A549 (cell line): ENCODE results near the gene SLC9A9. TPM values are rescaled to one million over a fixed set of nuclear protein-coding genes. Genes with fewer than 3 reads are reported as not detected.

Source experiments
- ATAC-seq, 2 experiments: fragments of 200-7000 bp in 1 of 2; fragments of >200 bp in 1 of 2; cut with Nextera tagmentation in 1 of 2; cut with Tn5 transposase in 1 of 2; 3 replicates each; pipeline versions ENCODE4 v1.8.0 to v1.9.1; 2018 to 2020; ENCODE audit warnings: mild to moderate bottlenecking in 1 of 2, moderate library complexity in 1 of 2
- CTCF ChIA-PET: fragments of 300-600 bp; sonication (Branson Sonifier 250); formaldehyde crosslinking; extraction: SDS; loops from one replicate; lab custom pipeline; 2021; ENCODE audit warnings: antibody characterized with exemption, inconsistent platforms; lab: Yijun Ruan, JAX
- POLR2A ChIA-PET: fragments of 350-600 bp; formaldehyde crosslinking; extraction: SDS; loops from one replicate; lab custom pipeline; 2021; ENCODE audit warnings: antibody characterized with exemption, inconsistent platforms; lab: Yijun Ruan, JAX
- DNase-seq, 2 experiments: peaks; one replicate each; pipeline versions ENCODE4 v3.0.0 to v3.0.0-alpha.2; 2011 to 2016; ENCODE audit warnings: low read depth in 1 of 2, low spot score in 1 of 2
- FAIRE-seq: peaks from 2 replicates; lab custom pipeline; 2011; peaks lifted over from hg19 to GRCh38; lab: Jason Lieb, UNC
- H3K27ac ChIP-seq, 2 experiments: fragments of >200 bp; sonication (Bioruptor Twin); formaldehyde crosslinking; 3 replicates each; pipeline ENCODE4 v1.5.1; 2016 to 2017
- H3K4me1 ChIP-seq: fragments of >200 bp; sonication (Bioruptor Twin); formaldehyde crosslinking; 3 replicates; pipeline ENCODE4 v1.6.1; 2016
- H3K4me2 ChIP-seq: fragments of >200 bp; sonication (Bioruptor Twin); formaldehyde crosslinking; 3 replicates; pipeline ENCODE4 v1.6.1; 2016
- H3K4me3 ChIP-seq: fragments of >200 bp; sonication (Bioruptor Twin); formaldehyde crosslinking; 3 replicates; pipeline ENCODE4 v1.5.1; 2016
- H3K9me3 ChIP-seq: fragments of >200 bp; sonication (Bioruptor Twin); formaldehyde crosslinking; 3 replicates; pipeline ENCODE4 v1.6.1; 2016
- BHLHE40 ChIP-seq: IDR thresholded peaks from 2 replicates; pipeline ENCODE4 v1.6.1; 2012; ENCODE audit warnings: low read depth, low read length, inconsistent platforms
- CEBPB ChIP-seq, 2 experiments: fragments of >200 bp in 1 of 2; sonication (Bioruptor Twin) in 1 of 2; formaldehyde crosslinking in 1 of 2; IDR thresholded peaks; 2 replicates each; pipeline ENCODE4 v1.6.1; 2012 to 2016
- CHD4 ChIP-seq: fragments of 200-600 bp; sonication (generic); IDR thresholded peaks from 2 replicates; pipeline ENCODE4 v1.6.1; 2016; ENCODE audit warnings: antibody characterized with exemption, mild to moderate bottlenecking, borderline replicate concordance
- EHMT2 ChIP-seq: fragments of 200-600 bp; sonication (generic); IDR thresholded peaks from 2 replicates; pipeline ENCODE4 v1.6.1; 2016; ENCODE audit warnings: antibody characterized with exemption, low read depth, mild to moderate bottlenecking, moderate library complexity
- FOSL2 ChIP-seq, 2 experiments: fragments of 450-650 bp in 1 of 2; fragments of >200 bp in 1 of 2; sonication (Bioruptor Twin) in 1 of 2; formaldehyde crosslinking; IDR thresholded peaks; 2 replicates each; pipeline versions ENCODE4 v1.5.0 to v1.6.1; 2016 to 2020; ENCODE audit warnings: mild to moderate bottlenecking in 1 of 2, moderate library complexity in 1 of 2
- GATA3 ChIP-seq: IDR thresholded peaks from 2 replicates; pipeline ENCODE4 v1.6.1; 2012; ENCODE audit warnings: borderline replicate concordance
- HDAC2 ChIP-seq: fragments of 200-600 bp; sonication (generic); IDR thresholded peaks from 2 replicates; pipeline ENCODE4 v1.6.1; 2016
- HOXA7 ChIP-seq: fragments of 250-450 bp; sonication (Bioruptor Pico); IDR thresholded peaks from 2 replicates; pipeline ENCODE4 v1.5.0; 2020; ENCODE audit warnings: mild to moderate bottlenecking, moderate library complexity
- JUN ChIP-seq, 2 experiments: fragments of >200 bp; sonication (Bioruptor Twin); formaldehyde crosslinking; IDR thresholded peaks; 2 replicates in 1 of 2; 3 replicates in 1 of 2; pipeline ENCODE4 v1.6.1; 2016 to 2017
- JUNB ChIP-seq: fragments of >200 bp; sonication (Bioruptor Twin); formaldehyde crosslinking; IDR thresholded peaks from 2 replicates; pipeline ENCODE4 v1.6.1; 2016
- KDM1A ChIP-seq: fragments of 200-600 bp; sonication (generic); IDR thresholded peaks from 2 replicates; pipeline ENCODE4 v1.6.1; 2016; ENCODE audit warnings: low read depth, mild to moderate bottlenecking
- MYC ChIP-seq: IDR thresholded peaks from 2 replicates; pipeline ENCODE4 v1.6.1; 2012; ENCODE audit warnings: mild to moderate bottlenecking, inconsistent platforms, low read length, improper control_type of control experiment, borderline replicate concordance
- NPAS2 ChIP-seq: fragments of 250-450 bp; sonication (Bioruptor Pico); IDR thresholded peaks from 2 replicates; pipeline ENCODE4 v1.8.0; 2022; ENCODE audit warnings: mild to moderate bottlenecking, moderate library complexity, borderline replicate concordance
- PHF8 ChIP-seq: fragments of 200-600 bp; sonication (generic); IDR thresholded peaks from 2 replicates; pipeline ENCODE4 v1.6.1; 2016; ENCODE audit warnings: low read depth, mild to moderate bottlenecking, antibody characterized with exemption, moderate library complexity, borderline replicate concordance
- RAD21 ChIP-seq, 2 experiments: fragments of >200 bp in 1 of 2; sonication (Bioruptor Twin) in 1 of 2; formaldehyde crosslinking in 1 of 2; IDR thresholded peaks in 1 of 2; conservative IDR thresholded peaks in 1 of 2; 2 replicates in 1 of 2; 3 replicates in 1 of 2; pipeline ENCODE4 v1.6.1; 2012 to 2018; ENCODE audit warnings: inconsistent platforms in 1 of 2
- RARB ChIP-seq: fragments of 250-450 bp; sonication (Bioruptor Pico); IDR thresholded peaks from 2 replicates; pipeline ENCODE4 v1.8.0; 2021; ENCODE audit warnings: mild to moderate bottlenecking, moderate library complexity
- RCOR1 ChIP-seq: fragments of 150-350 bp; IDR thresholded peaks from 2 replicates; pipeline ENCODE4 v1.6.1; 2014; ENCODE audit warnings: antibody characterized with exemption, low read length, low read depth
- RNF2 ChIP-seq: fragments of 200-600 bp; sonication (generic); IDR thresholded peaks from 2 replicates; pipeline ENCODE4 v1.6.1; 2016; ENCODE audit warnings: low read depth, mild to moderate bottlenecking, antibody characterized with exemption, moderate library complexity, borderline replicate concordance
- TFCP2L1 ChIP-seq: fragments of 250-450 bp; sonication (Bioruptor Pico); IDR thresholded peaks from 2 replicates; pipeline ENCODE4 v1.5.0; 2021; ENCODE audit warnings: mild to moderate bottlenecking
- ZFP36 ChIP-seq: fragments of 450-650 bp; IDR thresholded peaks from 2 replicates; pipeline ENCODE4 v1.6.1; 2014; ENCODE audit warnings: borderline replicate concordance; ENCODE audit not compliant: partially characterized antibody
- WGBS: methylation state at CpG from one replicate; pipeline ENCODE4 v1.1.6; 2017; ENCODE audit errors: missing lambda C conversion rate; 5-methylcytosine and 5-hydroxymethylcytosine counted together
- polyA plus RNA-seq, 4 experiments: library from polyadenylated mRNA; depleted of rRNA in 3 of 4; stranded (reverse); fragments of >200 nt; fragmentation: RNase III in 1 of 4; extraction: RNeasy Plus Mini Kit Qiagen cat#74134 plus additional on column Dnase treatment in 1 of 4; gene quantifications; 2 replicates in 3 of 4; 3 replicates in 1 of 4; pipeline ENCODE4 v1.2.3, GENCODE V29; 2011 to 2017
- TF ChIP-seq, protein P1 (sequence below): fragments of 200-600 bp; sonication (generic); IDR thresholded peaks from 2 replicates; pipeline ENCODE4 v1.6.1; 2016; ENCODE audit warnings: antibody characterized with exemption, mild to moderate bottlenecking, moderate library complexity
- TF ChIP-seq, protein P2 (sequence below): fragments of >200 bp; sonication (Bioruptor Twin); formaldehyde crosslinking; IDR thresholded peaks from 3 replicates; pipeline ENCODE4 v1.6.1; 2016
- TF ChIP-seq, protein P3 (sequence below): fragments of 450-650 bp; IDR thresholded peaks from 2 replicates; pipeline ENCODE4 v1.6.1; 2014; ENCODE audit warnings: antibody characterized with exemption
- TF ChIP-seq, protein P4 (sequence below): fragments of >200 bp; sonication (Bioruptor Twin); formaldehyde crosslinking; IDR thresholded peaks from 3 replicates; pipeline ENCODE4 v1.5.1; 2016

SLC9A9 gene
- polyA plus RNA-seq, 2 of the 4 experiments (the other 2 are of a cell fraction), result 0.10 to 0.32 TPM

DNA sequence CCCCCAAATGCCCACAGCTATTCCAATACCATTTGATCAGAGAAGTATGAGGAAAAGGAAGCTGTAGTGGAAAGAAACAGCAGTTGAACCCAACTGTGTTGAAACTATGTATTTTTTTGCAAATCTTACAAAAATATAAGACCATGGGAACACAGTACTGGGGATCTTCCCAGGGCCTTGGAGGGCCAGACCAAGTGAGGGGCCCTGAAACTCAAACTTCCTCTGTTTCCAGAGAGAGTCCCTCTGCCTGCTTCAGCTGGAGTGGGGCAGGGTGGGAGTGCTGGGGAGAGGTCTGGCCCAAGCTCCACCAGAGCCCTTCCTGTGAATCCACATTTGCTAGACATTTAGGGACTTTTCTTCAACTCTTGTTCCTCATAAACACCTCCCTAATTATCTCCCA lies 464.8 kb downstream of the SLC9A9 start (continued):
- TF ChIP-seq, protein P1, sequence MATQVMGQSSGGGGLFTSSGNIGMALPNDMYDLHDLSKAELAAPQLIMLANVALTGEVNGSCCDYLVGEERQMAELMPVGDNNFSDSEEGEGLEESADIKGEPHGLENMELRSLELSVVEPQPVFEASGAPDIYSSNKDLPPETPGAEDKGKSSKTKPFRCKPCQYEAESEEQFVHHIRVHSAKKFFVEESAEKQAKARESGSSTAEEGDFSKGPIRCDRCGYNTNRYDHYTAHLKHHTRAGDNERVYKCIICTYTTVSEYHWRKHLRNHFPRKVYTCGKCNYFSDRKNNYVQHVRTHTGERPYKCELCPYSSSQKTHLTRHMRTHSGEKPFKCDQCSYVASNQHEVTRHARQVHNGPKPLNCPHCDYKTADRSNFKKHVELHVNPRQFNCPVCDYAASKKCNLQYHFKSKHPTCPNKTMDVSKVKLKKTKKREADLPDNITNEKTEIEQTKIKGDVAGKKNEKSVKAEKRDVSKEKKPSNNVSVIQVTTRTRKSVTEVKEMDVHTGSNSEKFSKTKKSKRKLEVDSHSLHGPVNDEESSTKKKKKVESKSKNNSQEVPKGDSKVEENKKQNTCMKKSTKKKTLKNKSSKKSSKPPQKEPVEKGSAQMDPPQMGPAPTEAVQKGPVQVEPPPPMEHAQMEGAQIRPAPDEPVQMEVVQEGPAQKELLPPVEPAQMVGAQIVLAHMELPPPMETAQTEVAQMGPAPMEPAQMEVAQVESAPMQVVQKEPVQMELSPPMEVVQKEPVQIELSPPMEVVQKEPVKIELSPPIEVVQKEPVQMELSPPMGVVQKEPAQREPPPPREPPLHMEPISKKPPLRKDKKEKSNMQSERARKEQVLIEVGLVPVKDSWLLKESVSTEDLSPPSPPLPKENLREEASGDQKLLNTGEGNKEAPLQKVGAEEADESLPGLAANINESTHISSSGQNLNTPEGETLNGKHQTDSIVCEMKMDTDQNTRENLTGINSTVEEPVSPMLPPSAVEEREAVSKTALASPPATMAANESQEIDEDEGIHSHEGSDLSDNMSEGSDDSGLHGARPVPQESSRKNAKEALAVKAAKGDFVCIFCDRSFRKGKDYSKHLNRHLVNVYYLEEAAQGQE, result no peak

DNA sequence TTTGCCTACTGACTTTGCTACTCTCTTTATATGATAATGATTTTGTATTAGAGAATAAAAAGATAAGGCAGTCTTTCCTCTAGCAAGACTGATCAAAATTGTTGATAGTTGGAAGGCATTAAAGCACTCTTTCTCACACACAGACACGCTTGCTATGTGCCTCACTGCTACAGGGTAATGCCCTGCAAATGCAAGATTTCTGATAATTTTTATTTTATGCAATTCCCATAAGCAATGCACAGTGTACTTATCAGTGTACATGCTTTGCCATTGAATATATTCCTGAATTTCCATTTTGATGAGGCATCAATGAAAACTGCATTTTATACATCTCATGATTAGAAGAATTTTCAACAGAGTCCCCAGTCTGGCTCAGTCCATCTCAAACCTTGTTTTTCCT lies 465.5 kb downstream of the SLC9A9 start:
- TF ChIP-seq JUN (IDR thresholded peaks at IDR 0.05), result no peak
- TF ChIP-seq GATA3, result no peak
- no peak for TF ChIP-seq HOXA7 (CRISPR knock-in tag)
- TF ChIP-seq, protein P2, sequence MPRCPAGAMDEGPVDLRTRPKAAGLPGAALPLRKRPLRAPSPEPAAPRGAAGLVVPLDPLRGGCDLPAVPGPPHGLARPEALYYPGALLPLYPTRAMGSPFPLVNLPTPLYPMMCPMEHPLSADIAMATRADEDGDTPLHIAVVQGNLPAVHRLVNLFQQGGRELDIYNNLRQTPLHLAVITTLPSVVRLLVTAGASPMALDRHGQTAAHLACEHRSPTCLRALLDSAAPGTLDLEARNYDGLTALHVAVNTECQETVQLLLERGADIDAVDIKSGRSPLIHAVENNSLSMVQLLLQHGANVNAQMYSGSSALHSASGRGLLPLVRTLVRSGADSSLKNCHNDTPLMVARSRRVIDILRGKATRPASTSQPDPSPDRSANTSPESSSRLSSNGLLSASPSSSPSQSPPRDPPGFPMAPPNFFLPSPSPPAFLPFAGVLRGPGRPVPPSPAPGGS, result no peak
- no peak for TF ChIP-seq EHMT2
- no peak for TF ChIP-seq TFCP2L1
- TF ChIP-seq, protein P3, sequence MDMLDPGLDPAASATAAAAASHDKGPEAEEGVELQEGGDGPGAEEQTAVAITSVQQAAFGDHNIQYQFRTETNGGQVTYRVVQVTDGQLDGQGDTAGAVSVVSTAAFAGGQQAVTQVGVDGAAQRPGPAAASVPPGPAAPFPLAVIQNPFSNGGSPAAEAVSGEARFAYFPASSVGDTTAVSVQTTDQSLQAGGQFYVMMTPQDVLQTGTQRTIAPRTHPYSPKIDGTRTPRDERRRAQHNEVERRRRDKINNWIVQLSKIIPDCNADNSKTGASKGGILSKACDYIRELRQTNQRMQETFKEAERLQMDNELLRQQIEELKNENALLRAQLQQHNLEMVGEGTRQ, result no peak
- no peak for TF ChIP-seq BHLHE40
- TF ChIP-seq HDAC2, result no peak
- no peak for TF ChIP-seq RARB
- TF ChIP-seq, protein P4, sequence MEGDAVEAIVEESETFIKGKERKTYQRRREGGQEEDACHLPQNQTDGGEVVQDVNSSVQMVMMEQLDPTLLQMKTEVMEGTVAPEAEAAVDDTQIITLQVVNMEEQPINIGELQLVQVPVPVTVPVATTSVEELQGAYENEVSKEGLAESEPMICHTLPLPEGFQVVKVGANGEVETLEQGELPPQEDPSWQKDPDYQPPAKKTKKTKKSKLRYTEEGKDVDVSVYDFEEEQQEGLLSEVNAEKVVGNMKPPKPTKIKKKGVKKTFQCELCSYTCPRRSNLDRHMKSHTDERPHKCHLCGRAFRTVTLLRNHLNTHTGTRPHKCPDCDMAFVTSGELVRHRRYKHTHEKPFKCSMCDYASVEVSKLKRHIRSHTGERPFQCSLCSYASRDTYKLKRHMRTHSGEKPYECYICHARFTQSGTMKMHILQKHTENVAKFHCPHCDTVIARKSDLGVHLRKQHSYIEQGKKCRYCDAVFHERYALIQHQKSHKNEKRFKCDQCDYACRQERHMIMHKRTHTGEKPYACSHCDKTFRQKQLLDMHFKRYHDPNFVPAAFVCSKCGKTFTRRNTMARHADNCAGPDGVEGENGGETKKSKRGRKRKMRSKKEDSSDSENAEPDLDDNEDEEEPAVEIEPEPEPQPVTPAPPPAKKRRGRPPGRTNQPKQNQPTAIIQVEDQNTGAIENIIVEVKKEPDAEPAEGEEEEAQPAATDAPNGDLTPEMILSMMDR, result no peak
- no peak for TF ChIP-seq CHD4
- TF ChIP-seq CEBPB (IDR thresholded peaks at IDR 0.05), result no peak
- no peak for TF ChIP-seq FOSL2 (IDR thresholded peaks at IDR 0.05)
- no peak for TF ChIP-seq FOSL2 (CRISPR knock-in tag; IDR thresholded peaks at IDR 0.05)
- ChIA-PET POLR2A (no interaction called here), CTCF (no interaction called here)
- H3K4me3 ChIP-seq, result no peak overlapping the region
- FAIRE-seq, result no peak
- H3K4me2 ChIP-seq, result no peak overlapping the region
- no peak for ATAC-seq
- H3K27ac ChIP-seq, result no peak overlapping the region
- WGBS, result 11% methylated on average over 1 of the region's 1 CpG
- H3K4me1 ChIP-seq, result no peaks in the 10 kb centered on the region
- no peak for DNase-seq
- H3K9me3 ChIP-seq, result no peaks in the 10 kb centered on the region

DNA sequence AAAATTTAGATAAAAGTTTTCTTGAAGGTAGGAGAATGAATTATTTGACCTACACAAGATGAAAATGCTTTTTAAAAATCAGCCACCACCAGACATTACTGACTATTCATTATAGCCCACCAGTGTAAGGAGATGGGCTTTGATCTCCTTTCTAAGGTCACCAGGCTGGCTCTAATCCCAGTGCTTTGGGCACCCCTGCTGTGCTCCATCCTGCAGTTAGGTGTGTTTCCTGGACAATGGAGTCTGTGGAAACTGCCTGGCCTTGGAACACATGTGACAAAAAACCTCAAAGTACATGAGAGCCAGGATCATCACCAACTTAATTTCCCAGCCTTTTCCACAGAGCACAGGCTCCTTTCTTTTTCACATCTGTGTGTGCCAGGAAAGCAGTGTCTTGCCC lies 467.8 kb downstream of the SLC9A9 start:
- FAIRE-seq (no peak), DNase-seq (no peak), ATAC-seq (no peak)
- ChIA-PET POLR2A (no interaction called here), CTCF (no interaction called here)
- no peaks in the 10 kb centered on the region for H3K4me1 ChIP-seq
- H3K9me3 ChIP-seq, result no peaks in the 10 kb centered on the region
- no peak overlapping the region for H3K27ac ChIP-seq
- no peak overlapping the region for H3K4me3 ChIP-seq
- no peak overlapping the region for H3K4me2 ChIP-seq
- TF ChIP-seq RNF2, result no peak
- TF ChIP-seq JUN (IDR thresholded peaks at IDR 0.05), result no peak
- no peak for TF ChIP-seq ZFP36
- TF ChIP-seq HOXA7 (CRISPR knock-in tag), result no peak
- no peak for TF ChIP-seq RCOR1
- TF ChIP-seq PHF8, result no peak
- TF ChIP-seq MYC, result no peak
- TF ChIP-seq, protein P2, result no peak
- no peak for TF ChIP-seq KDM1A
- TF ChIP-seq RARB, result no peak
- TF ChIP-seq HDAC2, result no peak
- TF ChIP-seq, protein P4, result no peak
- no peak for TF ChIP-seq JUNB
- no peak for TF ChIP-seq NPAS2
- TF ChIP-seq RAD21 (conservative IDR thresholded peaks at IDR 0.05 in 1 of 2, IDR thresholded peaks at IDR 0.05 in 1 of 2), result no peak
